Adrenal gland (tissue), 5 donors: Measurements from ENCODE around the gene RTL5.

Experiments used
- POLR2A ChIP-seq, 2 donors: fragments of 450-650 bp; IDR thresholded peaks; one replicate each; pipeline ENCODE4 v1.6.1; 2017; ENCODE audit warnings: antibody characterized with exemption in 2 of 2, mild to moderate bottlenecking in 2 of 2, moderate library complexity in 1 of 2
- TF ChIP-seq, protein P1 (sequence below), 6 experiments: fragments of 450-650 bp in 4 of 6; fragments of 200-600 bp in 2 of 6; sonication (generic) in 1 of 6; IDR thresholded peaks; 1 replicate in 5 of 6; 2 replicates in 1 of 6; pipeline versions ENCODE4 v1.5.1 to v1.8.0; 2016 to 2021; ENCODE audit warnings: antibody characterized with exemption in 6 of 6, mild to moderate bottlenecking in 2 of 6, moderate library complexity in 1 of 6
- donor health status: DM: no; HTN: no; CAD: no.

DNA sequence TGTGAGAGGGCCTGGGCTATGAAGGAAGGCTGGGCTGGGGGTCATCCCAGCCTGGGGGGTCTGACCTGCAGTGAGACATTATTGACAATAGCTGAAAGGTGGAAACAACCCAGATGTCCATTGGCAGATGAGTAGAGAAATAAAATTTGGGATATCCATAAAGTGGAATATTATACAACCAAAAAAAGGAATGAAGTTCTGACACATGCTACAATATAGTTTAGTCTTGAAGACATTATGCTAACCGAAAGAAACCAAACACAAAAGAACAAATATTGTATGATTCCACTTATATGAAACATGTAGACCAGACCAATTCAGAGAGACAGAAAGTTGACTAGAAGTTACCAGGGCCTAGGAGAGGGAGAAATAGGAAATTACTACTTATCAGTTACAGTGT, 44.7 kb downstream of the RTL5 start:
- TF ChIP-seq, protein P1, sequence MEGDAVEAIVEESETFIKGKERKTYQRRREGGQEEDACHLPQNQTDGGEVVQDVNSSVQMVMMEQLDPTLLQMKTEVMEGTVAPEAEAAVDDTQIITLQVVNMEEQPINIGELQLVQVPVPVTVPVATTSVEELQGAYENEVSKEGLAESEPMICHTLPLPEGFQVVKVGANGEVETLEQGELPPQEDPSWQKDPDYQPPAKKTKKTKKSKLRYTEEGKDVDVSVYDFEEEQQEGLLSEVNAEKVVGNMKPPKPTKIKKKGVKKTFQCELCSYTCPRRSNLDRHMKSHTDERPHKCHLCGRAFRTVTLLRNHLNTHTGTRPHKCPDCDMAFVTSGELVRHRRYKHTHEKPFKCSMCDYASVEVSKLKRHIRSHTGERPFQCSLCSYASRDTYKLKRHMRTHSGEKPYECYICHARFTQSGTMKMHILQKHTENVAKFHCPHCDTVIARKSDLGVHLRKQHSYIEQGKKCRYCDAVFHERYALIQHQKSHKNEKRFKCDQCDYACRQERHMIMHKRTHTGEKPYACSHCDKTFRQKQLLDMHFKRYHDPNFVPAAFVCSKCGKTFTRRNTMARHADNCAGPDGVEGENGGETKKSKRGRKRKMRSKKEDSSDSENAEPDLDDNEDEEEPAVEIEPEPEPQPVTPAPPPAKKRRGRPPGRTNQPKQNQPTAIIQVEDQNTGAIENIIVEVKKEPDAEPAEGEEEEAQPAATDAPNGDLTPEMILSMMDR (IDR thresholded peaks at IDR 0.05) = no peak
- no peak for TF ChIP-seq POLR2A (IDR thresholded peaks at IDR 0.05)
